GM04504 (cell line): ENCODE data around the gene SCD5.
"Not testable (repeated sequence)": the region's sequence is repeated elsewhere in the genome, so short reads cannot be mapped to it uniquely, and the experiment has no call there.

Source experiments
- DNase-seq: peaks from one replicate; pipeline ENCODE4 v3.0.0-alpha.2; 2012; ENCODE audit warnings: low read depth

Gene SCD5

GRCh38 chr4:82798168-82799005 is at the start of gene SCD5:
Gene SCD5, minus strand, starts transcription at chr4:82798796. Its CDS starts 259 bp downstream, at chr4:82798537.
- DNase-seq = peak; percentile 55

DNA sequence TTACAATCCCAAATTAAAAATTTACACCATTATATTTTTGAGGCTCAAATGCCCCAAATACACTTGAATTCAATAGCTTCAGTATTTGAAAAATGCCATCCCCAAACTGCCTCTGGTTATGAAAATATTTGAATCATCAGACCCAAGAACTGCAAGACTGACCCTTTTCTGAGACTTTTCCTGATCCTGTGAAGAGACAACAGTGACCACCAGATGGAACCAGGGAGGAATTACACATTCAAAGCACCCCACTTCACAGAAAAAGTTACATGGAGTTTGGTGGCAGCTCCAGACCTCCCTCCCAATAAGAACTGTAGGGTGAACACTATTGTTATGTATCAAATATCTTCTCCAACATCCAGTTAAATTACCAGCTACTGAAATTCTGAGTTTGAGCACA is 44.0 kb upstream of the SCD5 start:
- DNase-seq = no peak

GRCh38 chr4:82839624-82840023 is 41.0 kb upstream of the SCD5 start:
- no peak for DNase-seq

DNA sequence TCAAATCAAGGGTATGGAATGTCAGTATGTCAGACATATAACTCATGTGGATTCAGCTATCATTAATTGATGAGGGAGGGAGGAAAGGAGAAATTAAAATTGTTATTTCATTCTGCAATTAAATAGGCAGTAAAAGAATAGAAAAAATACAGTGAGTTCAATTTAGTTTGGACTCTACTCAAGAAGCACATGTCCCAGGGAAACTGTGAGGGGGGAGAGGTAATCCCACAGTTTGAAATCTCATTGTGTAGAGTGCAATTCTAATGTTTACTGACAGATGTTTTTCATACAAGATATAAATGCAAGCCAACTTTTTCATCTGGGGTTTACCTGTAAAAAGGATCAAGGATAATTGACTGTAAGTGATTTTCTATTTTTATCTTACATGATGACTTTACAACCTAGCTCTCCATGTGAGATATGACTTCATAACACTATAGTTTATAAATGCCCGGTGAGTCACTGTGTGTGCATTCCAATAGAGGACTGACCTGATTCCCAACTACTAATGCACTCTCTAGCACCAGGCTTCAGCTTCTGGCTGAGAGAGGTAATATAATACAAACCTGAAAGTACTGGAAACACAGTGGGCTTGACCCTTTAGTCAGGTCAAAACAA is 35.2 kb upstream of the SCD5 start:
- peak; percentile 58 for DNase-seq

GRCh38 chr4:82833060-82833459 is 34.5 kb upstream of the SCD5 start:
- DNase-seq = not testable (repeated sequence)

DNA sequence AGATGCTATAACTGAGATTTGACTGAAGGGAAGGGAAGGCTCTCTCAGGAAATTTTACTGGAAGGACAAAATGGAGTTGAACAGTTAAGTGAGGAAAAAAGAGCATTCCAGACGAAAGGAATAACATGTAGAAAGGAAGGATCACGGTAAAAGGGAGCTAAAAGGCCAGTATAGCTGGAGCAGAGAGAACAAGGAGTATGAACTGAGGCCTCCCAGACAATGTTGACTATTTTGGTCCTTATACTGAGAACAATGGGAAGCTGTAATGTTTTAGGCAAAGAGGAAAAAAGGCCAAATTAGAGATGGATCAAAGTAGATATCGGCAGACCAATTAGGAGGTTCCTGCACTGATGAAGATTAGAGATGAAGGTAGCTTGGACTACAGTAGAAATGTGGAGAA is 26.8 kb upstream of the SCD5 start:
- DNase-seq = no peak

GRCh38 chr4:82823062-82823461 is 24.5 kb upstream of the SCD5 start:
- no peak for DNase-seq

- no peak for DNase-seq
Observed at GRCh38 chr4:82820689-82821088, 22.1 kb upstream of the SCD5 start.

DNA sequence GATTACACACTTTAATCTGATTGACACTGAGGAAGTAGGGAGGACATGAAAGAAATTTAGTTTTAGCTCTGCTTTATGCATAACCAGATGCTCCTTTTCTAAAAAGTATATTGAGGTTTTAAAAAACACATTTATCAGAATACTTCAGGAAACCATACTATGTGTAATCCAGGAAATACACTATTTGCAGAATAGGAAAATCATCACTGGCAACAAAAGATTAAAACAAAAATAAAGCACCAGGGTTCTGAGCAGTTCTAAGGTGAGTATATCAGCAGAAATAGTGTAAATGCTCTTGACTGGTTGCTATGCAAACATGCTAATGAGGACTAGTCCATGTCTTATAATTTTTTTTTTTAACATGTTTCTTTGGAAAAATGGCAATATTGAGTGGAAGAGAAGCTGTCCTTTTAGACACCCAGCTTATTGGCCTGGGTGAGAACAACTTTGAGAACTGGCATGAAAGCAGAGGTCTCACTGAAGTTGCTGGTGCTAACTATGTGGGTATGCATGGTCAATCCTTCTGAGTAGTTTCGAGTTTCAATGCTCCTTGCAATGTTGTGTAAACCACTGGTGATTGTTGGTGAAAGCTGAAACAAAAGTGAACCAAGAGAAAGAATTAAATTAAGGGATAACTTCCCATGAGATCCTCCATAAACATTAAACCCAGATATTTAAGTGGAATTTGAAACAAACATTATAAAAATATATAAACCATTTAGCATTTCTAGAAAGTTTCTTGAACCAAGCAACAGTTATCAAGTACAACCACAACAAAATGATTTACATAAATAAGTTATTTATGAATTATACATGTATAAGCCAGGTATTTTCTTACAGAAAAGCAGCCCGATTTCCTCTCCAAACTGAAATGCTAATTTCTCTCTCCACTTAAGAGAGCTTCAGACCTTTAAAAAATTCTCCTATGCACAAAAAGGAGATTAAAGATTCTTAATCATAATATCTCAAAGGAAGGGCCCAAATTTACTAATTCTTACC is 20.4 kb upstream of the SCD5 start:
- DNase-seq = no peak

DNA sequence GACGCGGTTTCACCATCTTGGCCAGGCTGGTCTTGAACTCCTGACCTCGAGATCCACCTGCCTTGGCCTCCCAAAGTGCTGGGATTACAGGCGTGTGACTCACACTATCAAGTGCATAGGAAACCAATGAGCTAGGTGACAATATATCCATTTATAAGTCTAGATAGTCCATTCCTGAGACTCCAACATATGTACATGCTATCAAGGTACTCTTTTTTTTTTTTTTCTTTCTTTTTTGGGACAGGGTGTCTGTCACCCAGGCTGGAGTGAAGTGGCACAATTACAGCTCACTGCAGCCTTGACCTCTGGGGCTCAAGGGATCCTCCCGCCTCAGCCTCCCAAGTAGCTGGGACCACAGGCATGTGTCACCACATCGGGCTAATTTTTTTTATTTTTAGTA is 18.3 kb upstream of the SCD5 start:
- DNase-seq = not testable (repeated sequence)

DNA sequence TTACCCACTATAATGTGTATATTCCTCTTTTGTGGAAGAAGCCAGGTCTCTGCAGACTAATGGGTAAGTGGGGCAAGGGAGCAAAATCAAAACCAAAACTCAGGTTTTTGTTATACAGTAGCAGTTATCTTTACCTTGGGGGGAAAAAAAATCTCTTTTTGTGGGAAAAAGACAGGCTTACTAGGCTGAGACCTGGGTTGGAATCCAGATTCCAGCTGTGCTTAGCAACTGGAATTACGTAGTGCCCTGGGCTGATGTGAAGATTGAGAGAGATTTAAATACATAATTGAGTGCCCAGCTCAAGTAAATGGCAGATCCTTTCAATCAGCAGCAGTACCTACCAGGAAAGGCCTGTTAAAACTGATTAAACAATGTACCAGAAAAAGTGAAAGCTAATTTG is 15.4 kb upstream of the SCD5 start:
- DNase-seq = no peak

- no peak for DNase-seq
Observed at GRCh38 chr4:82811838-82812341, 13.3 kb upstream of the SCD5 start.

- no peak for DNase-seq
Observed at GRCh38 chr4:82811392-82811791, 12.8 kb upstream of the SCD5 start.

- no peak for DNase-seq
Observed at GRCh38 chr4:82810176-82810575, 11.6 kb upstream of the SCD5 start.

- DNase-seq = no peak
Observed at GRCh38 chr4:82809619-82810018, 11.0 kb upstream of the SCD5 start.

- DNase-seq = no peak
Observed at GRCh38 chr4:82803746-82804145, 5.2 kb upstream of the SCD5 start.

DNA sequence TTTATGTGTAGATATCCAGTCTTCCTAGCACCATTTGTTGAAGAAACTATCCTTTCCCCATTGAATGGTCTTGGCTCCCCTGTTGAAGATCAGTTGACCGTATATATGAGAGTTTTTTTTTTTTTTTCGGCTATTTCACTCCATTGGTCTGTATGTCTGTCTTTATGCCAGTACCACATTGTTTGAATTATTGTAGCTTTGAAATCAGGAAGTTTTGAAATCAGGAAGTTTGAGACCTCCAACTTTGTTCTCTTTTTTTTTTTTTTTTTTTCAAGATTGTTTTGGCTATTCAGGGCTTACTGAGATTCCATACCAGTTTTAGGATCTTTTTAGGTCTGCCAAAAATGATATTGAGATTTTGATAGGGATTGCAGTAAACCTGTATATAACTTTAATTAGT is 4.3 kb upstream of the SCD5 start:
- no peak for DNase-seq

DNA sequence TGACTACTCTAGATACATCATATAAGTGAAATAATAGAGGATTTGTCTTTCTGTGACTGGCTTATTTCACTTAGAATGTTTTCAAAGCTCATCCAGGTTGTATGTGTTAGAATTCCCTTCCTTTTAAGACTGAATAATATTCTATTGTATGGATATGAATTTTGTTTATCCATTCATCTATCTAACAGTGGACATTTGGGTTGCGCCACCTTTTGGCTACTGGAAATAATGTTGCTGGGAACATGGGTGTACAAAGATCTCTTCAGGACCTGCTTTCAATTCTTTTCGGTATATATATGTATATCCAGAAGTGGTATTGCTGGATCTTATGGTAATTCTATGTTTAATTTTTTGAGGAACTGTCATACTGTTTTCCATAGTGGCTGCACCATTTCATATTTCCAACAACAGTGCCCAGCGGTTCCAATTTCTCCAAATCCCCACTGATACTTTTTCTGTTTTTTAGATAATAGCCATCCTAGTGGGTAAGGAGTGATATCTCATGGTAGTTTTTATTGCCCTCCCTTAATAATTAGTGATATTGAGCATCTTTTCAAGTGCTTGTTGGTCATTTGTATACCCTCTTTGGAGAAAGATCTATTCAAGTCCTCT is 3.4 kb upstream of the SCD5 start:
- DNase-seq = no peak

GRCh38 chr4:82799006-82799881 is 648 bp upstream of the SCD5 start:
- no peak for DNase-seq

GRCh38 chr4:82797405-82798111 is 1.0 kb downstream of the SCD5 start:
- no peak for DNase-seq
